Parathyroid adenoma (tissue), 2 donors: Measurements from ENCODE around the gene EPS15.

Experiments used
- H2AFZ ChIP-seq: fragments of 300-600 bp; sonication (generic); one replicate; pipeline ENCODE4 v1.7.0; 2017; ENCODE audit warnings: antibody characterized with exemption, mild to moderate bottlenecking
- H3K27ac ChIP-seq: fragments of 300-600 bp; sonication (generic); one replicate; pipeline ENCODE4 v1.7.0; 2017
- H3K27me3 ChIP-seq: fragments of 300-600 bp; sonication (generic); one replicate; pipeline ENCODE4 v1.7.0; 2017; ENCODE audit warnings: low read length; ENCODE audit not compliant: control insufficient read depth, insufficient read depth
- H3K36me3 ChIP-seq: fragments of 300-600 bp; sonication (generic); one replicate; pipeline ENCODE4 v1.7.0; 2017; ENCODE audit warnings: low read length; ENCODE audit not compliant: control insufficient read depth, insufficient read depth
- H3K4me1 ChIP-seq: fragments of 300-600 bp; sonication (generic); one replicate; pipeline ENCODE4 v1.7.0; 2017; ENCODE audit warnings: control low read depth
- H3K4me2 ChIP-seq: fragments of 300-600 bp; sonication (generic); one replicate; pipeline ENCODE4 v1.7.0; 2017; ENCODE audit warnings: low read length
- H3K4me3 ChIP-seq: fragments of 300-600 bp; sonication (generic); one replicate; pipeline ENCODE4 v1.7.0; 2017; ENCODE audit warnings: low read depth, low read length
- H3K79me2 ChIP-seq: fragments of 300-600 bp; sonication (generic); one replicate; pipeline ENCODE4 v1.7.0; 2017; ENCODE audit warnings: control low read depth
- H3K9ac ChIP-seq: fragments of 300-600 bp; sonication (generic); one replicate; pipeline ENCODE4 v1.7.0; 2017; ENCODE audit warnings: mild to moderate bottlenecking
- H3K9me3 ChIP-seq: fragments of 300-600 bp; sonication (generic); one replicate; pipeline ENCODE4 v1.7.0; 2017; ENCODE audit warnings: low read length; ENCODE audit not compliant: control insufficient read depth
- TF ChIP-seq, protein P1 (sequence below): fragments of 300-600 bp; sonication (generic); IDR thresholded peaks from one replicate; pipeline ENCODE4 v1.7.0; 2017; ENCODE audit warnings: antibody characterized with exemption, mild to moderate bottlenecking
- donor health status: primary hyperparathyroidism.

The EPS15 gene

DNA sequence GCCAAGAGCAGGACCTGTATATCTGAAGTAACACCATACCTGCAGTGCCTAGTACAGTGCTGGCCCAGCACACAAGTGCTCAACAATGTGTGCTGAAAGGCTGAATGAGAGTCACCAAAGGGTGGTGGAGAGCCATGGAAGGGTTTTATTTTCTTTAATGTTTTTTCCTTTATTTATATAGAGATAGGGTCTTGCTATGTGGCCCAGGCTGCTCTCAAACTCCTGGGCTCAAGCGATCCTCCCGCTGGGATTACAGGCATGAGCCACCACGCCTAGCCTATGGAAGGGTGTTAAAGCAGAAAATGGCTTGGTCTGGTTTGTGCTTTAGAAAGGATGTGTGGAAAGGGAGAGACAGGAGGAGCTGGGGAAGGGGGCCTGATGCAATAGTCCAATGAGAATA, 175.4 kb downstream of the EPS15 start:
- Histone ChIP-seq H3K27me3 (no peaks in the 10 kb centered on the region), H3K36me3 (no peaks in the 10 kb centered on the region), H3K9ac (no peak overlapping the region), H3K9me3 (no peaks in the 10 kb centered on the region), H3K4me2 (no peak overlapping the region), H3K79me2 (no peaks in the 10 kb centered on the region), H3K27ac (no peak overlapping the region), H3K4me1 (peaks cover 2% of the 10 kb centered on the region), H3K4me3 (no peak overlapping the region), H2AFZ (no peak overlapping the region)
- TF ChIP-seq, protein P1, sequence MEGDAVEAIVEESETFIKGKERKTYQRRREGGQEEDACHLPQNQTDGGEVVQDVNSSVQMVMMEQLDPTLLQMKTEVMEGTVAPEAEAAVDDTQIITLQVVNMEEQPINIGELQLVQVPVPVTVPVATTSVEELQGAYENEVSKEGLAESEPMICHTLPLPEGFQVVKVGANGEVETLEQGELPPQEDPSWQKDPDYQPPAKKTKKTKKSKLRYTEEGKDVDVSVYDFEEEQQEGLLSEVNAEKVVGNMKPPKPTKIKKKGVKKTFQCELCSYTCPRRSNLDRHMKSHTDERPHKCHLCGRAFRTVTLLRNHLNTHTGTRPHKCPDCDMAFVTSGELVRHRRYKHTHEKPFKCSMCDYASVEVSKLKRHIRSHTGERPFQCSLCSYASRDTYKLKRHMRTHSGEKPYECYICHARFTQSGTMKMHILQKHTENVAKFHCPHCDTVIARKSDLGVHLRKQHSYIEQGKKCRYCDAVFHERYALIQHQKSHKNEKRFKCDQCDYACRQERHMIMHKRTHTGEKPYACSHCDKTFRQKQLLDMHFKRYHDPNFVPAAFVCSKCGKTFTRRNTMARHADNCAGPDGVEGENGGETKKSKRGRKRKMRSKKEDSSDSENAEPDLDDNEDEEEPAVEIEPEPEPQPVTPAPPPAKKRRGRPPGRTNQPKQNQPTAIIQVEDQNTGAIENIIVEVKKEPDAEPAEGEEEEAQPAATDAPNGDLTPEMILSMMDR: no peak

DNA sequence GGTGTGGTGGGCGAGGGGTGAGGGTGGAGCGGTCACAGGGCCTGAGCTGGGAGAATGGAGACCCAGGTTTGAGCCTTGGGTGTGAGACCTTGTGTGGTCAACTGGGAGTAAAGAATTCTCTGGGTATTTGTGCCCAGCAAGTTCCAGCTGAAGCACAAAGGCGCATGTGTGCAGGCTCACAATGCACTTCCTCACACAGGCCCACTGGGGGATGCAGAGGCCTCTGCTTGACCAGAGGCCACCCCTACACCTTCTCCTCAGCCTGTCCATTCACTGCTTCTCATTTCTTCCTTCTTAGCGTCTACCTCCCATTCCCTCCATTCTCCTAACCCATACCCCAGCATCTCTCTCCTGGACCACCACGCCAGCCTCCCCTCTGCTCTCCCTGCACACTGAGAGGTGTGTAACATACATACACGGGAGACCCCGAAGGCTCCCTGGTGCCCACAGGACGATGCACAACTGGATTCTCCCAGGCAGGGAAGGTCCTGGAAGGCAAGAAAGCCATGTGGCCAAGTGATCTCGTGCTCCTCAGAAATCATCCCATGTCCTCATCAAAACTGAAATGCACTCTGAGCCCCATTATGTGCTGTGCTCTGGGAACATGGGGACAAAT, 176.4 kb downstream of the EPS15 start:
- Histone ChIP-seq H2AFZ (no peak overlapping the region), H3K9me3 (no peaks in the 10 kb centered on the region), H3K36me3 (no peaks in the 10 kb centered on the region), H3K27ac (no peak overlapping the region), H3K27me3 (no peaks in the 10 kb centered on the region), H3K4me1 (peaks cover 2% of the 10 kb centered on the region), H3K79me2 (no peaks in the 10 kb centered on the region), H3K4me3 (no peak overlapping the region), H3K4me2 (no peak overlapping the region), H3K9ac (no peak overlapping the region)
- TF ChIP-seq, protein P1: no peak

DNA sequence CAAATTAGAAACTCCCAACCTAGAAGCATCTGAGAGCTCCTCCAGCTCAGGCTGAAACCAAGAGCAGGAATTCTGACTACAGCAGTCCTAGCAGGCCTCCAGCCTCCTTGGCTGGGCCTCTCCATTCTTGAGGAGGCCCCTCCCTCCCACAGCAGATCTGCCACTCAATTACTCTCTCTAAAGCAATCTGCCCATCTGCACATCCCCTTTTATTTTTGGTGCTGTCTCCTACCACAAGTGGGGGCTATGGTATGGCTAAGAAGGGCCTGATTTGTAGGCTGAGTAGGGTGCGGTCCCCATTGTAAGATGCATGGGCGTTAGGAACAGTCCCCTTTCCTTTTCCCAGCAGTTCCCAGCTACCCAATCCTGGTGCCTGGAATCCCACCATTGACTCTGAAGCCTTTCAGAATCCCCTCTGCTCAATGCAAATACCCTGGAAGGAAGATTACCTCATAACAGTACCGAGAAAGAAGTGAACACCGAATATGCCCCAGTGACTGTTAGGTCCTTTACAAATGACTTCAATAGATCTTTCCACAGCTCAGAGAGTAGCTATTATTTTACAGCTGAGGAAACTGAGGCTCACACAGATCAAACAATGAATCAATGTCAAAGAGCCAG, 177.1 kb downstream of the EPS15 start:
- no peak overlapping the region for H3K27ac ChIP-seq
- no peaks in the 10 kb centered on the region for H3K36me3 ChIP-seq
- H2AFZ ChIP-seq: no peak overlapping the region
- no peak overlapping the region for H3K4me3 ChIP-seq
- no peaks in the 10 kb centered on the region for H3K79me2 ChIP-seq
- H3K4me1 ChIP-seq: peaks cover 2% of the 10 kb centered on the region
- no peak overlapping the region for H3K4me2 ChIP-seq
- no peak overlapping the region for H3K9ac ChIP-seq
- no peaks in the 10 kb centered on the region for H3K27me3 ChIP-seq
- TF ChIP-seq, protein P1: no peak
- H3K9me3 ChIP-seq: no peaks in the 10 kb centered on the region

DNA sequence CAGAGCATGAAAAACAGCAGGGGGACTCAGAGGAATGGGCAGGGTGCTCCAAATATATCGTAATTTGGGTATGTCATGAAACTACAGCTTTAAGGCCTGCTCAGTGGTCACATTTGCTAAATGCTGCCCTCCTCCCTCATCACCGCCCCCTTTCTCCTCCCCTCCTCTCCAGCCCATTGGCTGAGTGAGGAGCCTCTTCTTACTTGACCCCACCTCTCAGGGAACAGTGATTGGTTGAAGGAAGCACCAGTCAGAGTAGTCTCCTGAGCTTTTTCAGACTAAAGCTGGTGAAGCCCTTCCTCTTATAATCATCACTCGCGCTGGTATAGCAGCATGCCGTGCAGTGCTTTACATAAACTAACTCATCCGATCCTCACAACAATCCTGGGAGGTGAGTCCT, 178.7 kb downstream of the EPS15 start:
- no peak overlapping the region for H3K27ac ChIP-seq
- no peaks in the 10 kb centered on the region for H3K36me3 ChIP-seq
- H3K9me3 ChIP-seq: no peaks in the 10 kb centered on the region
- H3K4me1 ChIP-seq: no peaks in the 10 kb centered on the region
- no peaks in the 10 kb centered on the region for H3K79me2 ChIP-seq
- H3K4me3 ChIP-seq: no peak overlapping the region
- TF ChIP-seq, protein P1: no peak
- no peaks in the 10 kb centered on the region for H3K27me3 ChIP-seq
- H3K9ac ChIP-seq: no peak overlapping the region
- H3K4me2 ChIP-seq: no peak overlapping the region
- H2AFZ ChIP-seq: no peak overlapping the region

DNA sequence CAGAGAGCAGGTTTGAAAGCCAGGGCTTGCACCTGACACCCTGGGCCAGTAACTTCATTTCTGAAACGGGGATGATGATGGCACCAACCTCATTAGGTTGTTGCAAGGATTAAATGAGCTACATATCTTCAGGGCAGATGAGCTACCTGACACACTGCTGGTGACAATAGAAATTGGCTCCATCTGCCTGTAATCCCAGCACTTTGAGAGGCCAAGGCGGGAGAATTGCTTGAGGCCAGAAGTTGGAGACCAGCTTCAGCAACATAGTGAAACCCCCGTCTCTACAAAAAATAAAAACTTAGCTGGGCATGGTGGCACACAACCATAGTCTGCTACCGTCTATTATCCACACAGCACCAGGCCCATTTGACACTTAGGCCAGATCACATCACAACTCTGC, 182.4 kb downstream of the EPS15 start:
- H3K4me1 ChIP-seq: no peaks in the 10 kb centered on the region
- TF ChIP-seq, protein P1: no peak
- H3K4me2 ChIP-seq: no peak overlapping the region
- H3K36me3 ChIP-seq: no peaks in the 10 kb centered on the region
- no peaks in the 10 kb centered on the region for H3K79me2 ChIP-seq
- no peak overlapping the region for H2AFZ ChIP-seq
- H3K27ac ChIP-seq: no peak overlapping the region
- H3K9ac ChIP-seq: no peak overlapping the region
- H3K27me3 ChIP-seq: no peaks in the 10 kb centered on the region
- H3K4me3 ChIP-seq: no peak overlapping the region
- no peaks in the 10 kb centered on the region for H3K9me3 ChIP-seq
